GM19324 (cell line): ENCODE results near the gene LIME1.
"Not testable (repeated sequence)": the region's sequence is repeated elsewhere in the genome, so short reads cannot be mapped to it uniquely, and the experiment has no call there.

ENCODE experiments used
- ATAC-seq: cut with Tn5 transposase; IDR thresholded peaks from one replicate; pipeline ENCODE4 v1.9.1; 2021; ENCODE audit warnings: mild to moderate bottlenecking, moderate library complexity; ENCODE audit not compliant: unreplicated experiment, low FRiP score

Gene LIME1

GRCh38 chr20:63768591-63769515 is 32.4 kb downstream of the LIME1 start:
- ATAC-seq = no peak

GRCh38 chr20:63769891-63770474 is 33.5 kb downstream of the LIME1 start:
- ATAC-seq = no peak

DNA sequence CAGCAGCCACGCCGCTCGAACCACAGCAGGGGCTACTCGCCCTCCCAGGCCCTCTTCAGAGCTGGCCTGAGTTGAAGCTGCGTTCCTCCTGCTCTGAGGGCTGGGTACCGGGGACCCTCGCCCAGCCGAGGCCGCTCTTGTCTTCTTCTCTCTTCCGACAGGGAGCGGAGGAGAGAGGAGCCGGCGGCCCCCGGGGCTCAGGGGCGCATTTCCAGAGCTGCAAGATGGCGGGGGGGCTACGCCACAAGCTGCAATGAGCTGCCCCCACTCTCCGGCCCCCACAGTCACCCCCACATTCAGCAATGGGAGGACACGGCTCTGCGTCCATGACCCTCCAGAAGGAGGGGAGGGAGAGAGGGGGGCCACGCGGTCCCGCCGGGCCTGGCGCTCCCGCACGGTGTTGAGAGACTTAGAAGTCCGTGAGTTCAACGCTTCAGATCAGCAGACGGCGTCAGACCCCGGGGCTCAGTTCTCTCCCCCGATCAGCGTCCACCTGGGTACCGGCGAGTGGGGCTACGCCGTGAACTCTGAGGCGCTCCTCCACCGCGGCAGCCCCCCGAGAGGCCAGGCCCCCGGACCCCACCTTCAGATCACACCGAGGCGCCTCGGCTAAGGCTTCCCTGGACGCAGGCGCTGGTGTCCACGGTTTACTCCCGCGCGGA is 34.7 kb downstream of the LIME1 start:
- no peak for ATAC-seq

- ATAC-seq = no peak
Measured at GRCh38 chr20:63772781-63773518, 36.5 kb downstream of the LIME1 start.

DNA sequence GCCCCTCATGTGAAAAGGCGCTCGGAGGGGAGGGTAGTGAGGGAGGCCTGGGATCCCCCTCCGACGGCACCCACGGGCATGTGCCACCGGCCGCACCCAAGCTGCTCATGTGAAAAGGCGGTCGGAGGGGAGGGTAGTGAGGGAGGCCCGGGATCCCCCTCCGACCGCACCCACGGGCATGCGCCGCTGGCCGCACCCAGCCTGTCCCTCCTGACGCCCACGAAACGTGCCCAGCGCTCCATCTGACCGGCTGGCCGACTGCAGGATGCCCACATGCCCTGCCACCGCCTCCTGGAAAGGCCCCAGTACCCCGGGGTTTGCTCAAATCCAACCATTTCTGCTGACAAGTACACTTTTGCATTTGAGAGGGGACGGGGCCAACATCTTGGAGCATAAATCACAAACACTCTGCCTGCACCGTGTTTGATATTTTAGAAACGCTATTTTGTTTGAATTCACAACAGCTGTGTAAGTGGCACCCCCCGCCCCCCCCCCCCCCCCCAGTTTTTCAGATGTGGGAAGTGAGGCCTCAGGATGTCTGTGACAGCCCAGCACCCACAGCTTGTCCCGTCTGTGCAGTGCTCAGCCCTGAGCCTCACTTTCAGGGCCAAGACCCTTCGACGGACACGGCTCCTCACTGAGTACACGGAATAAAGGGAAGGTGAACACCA is 37.2 kb downstream of the LIME1 start:
- ATAC-seq = no peak

DNA sequence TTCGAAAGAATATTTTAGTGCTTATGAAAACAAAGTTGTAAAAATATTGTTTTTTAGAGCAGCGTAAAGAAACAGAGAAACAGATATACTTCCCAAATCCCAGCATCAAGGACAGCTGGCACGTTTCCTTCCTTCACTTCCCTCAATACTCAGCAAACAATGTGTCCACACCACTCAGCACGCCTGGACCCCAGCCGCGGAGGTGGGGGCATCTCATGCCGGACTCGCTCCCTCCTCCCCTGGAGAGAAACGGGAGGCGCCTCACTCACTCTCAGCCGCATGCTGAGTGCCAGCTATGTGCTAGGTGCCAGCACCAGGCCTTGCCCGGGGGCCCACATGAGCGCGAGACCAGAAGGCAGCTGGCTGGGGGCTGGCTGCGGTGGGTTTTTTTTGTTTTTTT is 37.8 kb downstream of the LIME1 start:
- no peak for ATAC-seq

- no peak for ATAC-seq
Measured at GRCh38 chr20:63775096-63775978, 38.9 kb downstream of the LIME1 start.

GRCh38 chr20:63776875-63777274 is 40.4 kb downstream of the LIME1 start:
- ATAC-seq = not testable (repeated sequence)

DNA sequence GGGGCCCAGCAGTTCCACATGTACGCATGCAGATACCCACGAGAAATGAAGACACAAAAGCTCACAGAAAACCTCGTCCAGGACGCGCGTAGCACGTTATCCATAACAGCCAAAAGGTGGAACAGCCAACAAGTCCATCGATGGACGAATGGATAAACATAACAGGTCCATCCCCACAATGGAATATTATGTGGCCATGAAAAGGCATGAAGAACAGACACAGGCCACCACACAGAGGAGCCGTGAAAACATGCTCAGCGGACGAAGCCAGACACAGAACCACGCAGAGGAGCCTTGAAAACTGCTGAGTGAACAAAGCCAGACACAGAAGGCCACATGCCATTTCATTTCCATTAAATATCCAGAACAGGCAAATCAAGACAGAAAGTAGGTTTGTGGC is 41.1 kb downstream of the LIME1 start:
- no peak for ATAC-seq

GRCh38 chr20:63778034-63778752 is 41.7 kb downstream of the LIME1 start:
- ATAC-seq = no peak

DNA sequence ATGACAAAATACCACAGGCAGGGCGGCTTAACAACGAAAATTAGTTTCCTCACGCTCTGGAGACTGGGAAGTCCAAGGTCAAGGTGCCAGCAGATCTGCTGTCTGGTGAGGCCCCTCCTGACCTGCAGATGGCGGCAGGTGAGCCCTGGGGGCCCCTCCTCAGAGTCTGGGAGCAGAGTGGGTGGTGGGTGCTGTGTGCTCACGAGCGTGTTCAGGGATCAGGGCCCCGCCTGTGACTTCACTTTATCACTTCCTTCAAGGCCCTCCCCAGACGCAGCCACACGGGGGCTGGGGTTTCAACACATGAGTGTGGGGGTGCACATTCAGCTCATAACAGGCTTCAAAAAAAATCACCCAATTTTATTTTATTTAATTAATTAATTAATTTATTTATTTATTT is 42.4 kb downstream of the LIME1 start:
- ATAC-seq = no peak

DNA sequence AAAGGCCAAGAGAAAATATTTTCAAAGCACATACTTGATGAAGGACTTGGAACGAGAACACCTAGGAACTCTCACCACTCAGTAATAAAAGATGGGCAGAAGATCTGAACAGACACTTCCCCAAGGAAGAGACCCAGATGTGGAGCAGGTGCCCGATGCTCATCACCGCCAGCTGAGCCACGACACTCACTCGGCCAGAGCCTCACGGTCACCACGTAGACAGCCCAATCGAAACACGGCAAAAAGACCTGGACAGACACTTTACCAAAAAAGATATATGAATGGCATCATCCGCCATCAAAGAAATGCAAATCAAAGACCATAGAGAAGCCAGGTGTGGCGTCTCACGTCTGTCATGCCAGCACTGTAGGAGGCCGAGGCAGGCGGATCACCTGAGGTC is 44.7 kb downstream of the LIME1 start:
- ATAC-seq = no peak

GRCh38 chr20:63782051-63782471 is 45.6 kb downstream of the LIME1 start:
- ATAC-seq = no peak

- ATAC-seq = no peak
Measured at GRCh38 chr20:63782521-63782971, 46.1 kb downstream of the LIME1 start.

DNA sequence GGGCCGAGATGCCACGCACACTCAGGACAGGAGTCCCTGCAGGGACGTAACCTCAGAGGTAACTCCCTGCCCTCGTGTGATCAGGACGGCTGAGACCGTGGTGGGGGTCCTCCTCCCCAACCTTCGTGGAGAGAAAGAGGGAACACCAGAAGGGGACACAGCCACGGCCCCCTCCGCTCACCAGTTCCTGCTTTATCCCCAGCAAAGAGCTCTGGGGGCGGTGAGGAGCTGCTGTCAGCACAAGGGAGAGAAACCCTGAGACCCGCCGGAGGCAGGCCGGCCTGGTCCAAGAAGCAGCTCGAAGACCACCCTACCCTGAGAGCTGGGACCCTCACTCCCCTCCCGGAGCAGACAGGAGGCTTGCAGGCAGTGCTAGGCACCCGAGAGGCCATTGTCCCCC is 47.5 kb downstream of the LIME1 start:
- ATAC-seq = no peak

GRCh38 chr20:63785691-63786131 is 49.2 kb downstream of the LIME1 start:
- no peak for ATAC-seq

DNA sequence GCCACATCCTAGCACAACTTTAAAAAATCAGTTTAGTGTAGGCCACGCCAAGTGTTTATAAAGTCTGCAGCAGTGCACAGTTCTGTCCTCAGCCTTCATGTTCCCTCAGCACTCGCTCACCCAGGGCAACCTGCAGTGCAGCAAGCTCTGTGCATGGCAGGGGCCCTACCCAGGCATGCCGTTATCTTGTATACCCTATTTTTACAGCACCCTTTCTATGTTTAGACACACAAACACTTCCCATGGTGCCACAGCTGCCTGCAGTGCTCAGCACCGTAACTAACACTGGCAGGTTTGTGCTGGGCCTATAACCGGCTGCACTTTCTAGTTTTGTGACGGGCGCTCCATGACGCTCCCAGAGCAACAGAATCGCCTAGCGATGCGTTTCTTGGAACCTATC is 50.8 kb downstream of the LIME1 start:
- ATAC-seq = no peak

GRCh38 chr20:63787749-63788148 is 51.3 kb downstream of the LIME1 start:
- no peak for ATAC-seq
